ENCODE measurements around the gene CHRM3. TPM values are rescaled to one million over a fixed set of nuclear protein-coding genes. Genes with fewer than 3 reads are reported as not detected.

CHRM3 gene
- total and polyA plus RNA-seq, 9 donors = 0.87 to 2.5 (median 1.6) TPM

- Histone ChIP-seq H3K4me3 (ENCODE audit: low read length) (no peak overlapping the region), H3K4me1 (ENCODE audit: control insufficient read depth, insufficient read depth, low read length) (no peaks in the 10 kb centered on the region), H3K27ac (ENCODE audit: low read length) (no peak overlapping the region), H3K27me3 (ENCODE audit: control insufficient read depth, insufficient read depth, low read length) (no peaks in the 10 kb centered on the region), H3K36me3 (ENCODE audit: control insufficient read depth, insufficient read depth, low read length) (no peaks in the 10 kb centered on the region), H3K9me3 (replicated peaks; ENCODE audit: control insufficient read depth, low read depth, low read length) (no peaks in the 10 kb centered on the region)
- WGBS (ENCODE audit: insufficient coverage) = no CpG with 5 or more reads among the region's 4 CpGs
- peak; percentile 5 for DNase-seq
Measured at GRCh38 chr1:239428120-239428710, 41.8 kb downstream of the CHRM3 start.

- no peak for DNase-seq
- H3K4me1 ChIP-seq (ENCODE audit: control insufficient read depth, insufficient read depth, low read length) = no peaks in the 10 kb centered on the region
- no peaks in the 10 kb centered on the region for H3K27me3 ChIP-seq (ENCODE audit: control insufficient read depth, insufficient read depth, low read length)
- H3K9me3 ChIP-seq (replicated peaks; ENCODE audit: control insufficient read depth, low read depth, low read length) = no peaks in the 10 kb centered on the region
- WGBS (ENCODE audit: insufficient coverage) = no CpG with 5 or more reads among the region's 3 CpGs
- no peak overlapping the region for H3K4me3 ChIP-seq (ENCODE audit: low read length)
- no peak overlapping the region for H3K27ac ChIP-seq (ENCODE audit: low read length)
- no peaks in the 10 kb centered on the region for H3K36me3 ChIP-seq (ENCODE audit: control insufficient read depth, insufficient read depth, low read length)
Measured at GRCh38 chr1:239429163-239429562, 42.8 kb downstream of the CHRM3 start.

DNA sequence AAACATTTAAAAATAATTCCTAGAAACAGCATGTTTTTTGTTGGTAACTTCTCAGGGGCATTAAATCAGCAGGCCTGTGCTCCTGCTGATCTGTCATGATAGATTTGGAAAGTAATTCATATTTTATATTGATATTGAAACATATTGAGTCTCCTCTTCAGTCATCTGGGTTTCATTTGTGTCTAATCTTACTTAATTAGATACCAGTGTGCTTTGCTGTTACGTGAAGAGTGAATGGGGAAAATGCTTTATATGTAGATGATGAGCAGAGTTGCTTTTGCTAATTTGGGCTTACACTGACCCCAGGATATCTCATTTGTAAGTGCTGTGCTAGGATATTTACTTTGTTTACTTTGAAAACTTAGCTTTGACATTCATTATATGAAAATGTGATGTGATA is 45.9 kb downstream of the CHRM3 start:
- H3K9me3 ChIP-seq (replicated peaks; ENCODE audit: control insufficient read depth, low read depth, low read length) = no peaks in the 10 kb centered on the region
- H3K36me3 ChIP-seq (ENCODE audit: control insufficient read depth, insufficient read depth, low read length) = no peaks in the 10 kb centered on the region
- H3K27ac ChIP-seq (ENCODE audit: low read length) = no peak overlapping the region
- no peak for DNase-seq
- H3K4me3 ChIP-seq (ENCODE audit: low read length) = no peak overlapping the region
- no CpG with 5 or more reads among the region's 1 CpG for WGBS (ENCODE audit: insufficient coverage)
- no peaks in the 10 kb centered on the region for H3K4me1 ChIP-seq (ENCODE audit: control insufficient read depth, insufficient read depth, low read length)
- no peaks in the 10 kb centered on the region for H3K27me3 ChIP-seq (ENCODE audit: control insufficient read depth, insufficient read depth, low read length)

DNA sequence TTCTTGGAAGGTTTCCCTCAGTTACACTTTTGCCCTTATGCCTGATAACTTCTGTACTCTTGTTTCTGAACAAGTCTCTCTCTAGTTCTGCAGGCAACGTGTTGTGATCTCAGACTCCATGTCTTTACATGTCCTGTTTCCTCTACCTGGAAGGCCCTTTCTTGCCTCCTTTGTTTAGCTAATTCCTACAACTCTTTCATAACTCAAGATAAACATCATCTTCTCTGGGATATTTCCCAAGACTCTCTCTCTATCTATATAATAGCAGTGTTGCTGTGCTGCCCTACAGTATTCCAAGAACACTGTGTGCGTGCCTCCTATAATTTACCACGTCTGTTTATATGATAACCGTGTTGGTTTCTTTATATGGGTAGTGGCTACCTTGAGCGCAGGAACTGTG is 47.8 kb downstream of the CHRM3 start:
- no peak for DNase-seq
- WGBS (ENCODE audit: insufficient coverage) = 75% methylated on average over 1 of the region's 5 CpGs
- H3K9me3 ChIP-seq (replicated peaks; ENCODE audit: control insufficient read depth, low read depth, low read length) = no peaks in the 10 kb centered on the region
- H3K4me3 ChIP-seq (ENCODE audit: low read length) = no peak overlapping the region
- no peak overlapping the region for H3K27ac ChIP-seq (ENCODE audit: low read length)
- no peaks in the 10 kb centered on the region for H3K4me1 ChIP-seq (ENCODE audit: control insufficient read depth, insufficient read depth, low read length)
- H3K27me3 ChIP-seq (ENCODE audit: control insufficient read depth, insufficient read depth, low read length) = no peaks in the 10 kb centered on the region
- no peaks in the 10 kb centered on the region for H3K36me3 ChIP-seq (ENCODE audit: control insufficient read depth, insufficient read depth, low read length)
